Gastrocnemius medialis (tissue), 4 donors: ENCODE measurements around the gene KRTAP3-1. TPM values are rescaled to one million over a fixed set of nuclear protein-coding genes. Genes with fewer than 3 reads are reported as not detected.
"Not testable (repeated sequence)": the region's sequence is repeated elsewhere in the genome, so short reads cannot be mapped to it uniquely, and the experiment has no call there.

Source experiments
- ATAC-seq, 2 donors: fragments of 150-250 bp; one replicate each; pipeline ENCODE4 v1.9.1; 2016
- DNase-seq, 2 donors: peaks; one replicate each; pipeline ENCODE4 v3.0.0-alpha.2; 2019
- H3K27ac ChIP-seq, 4 donors: fragments of 200-600 bp; sonication (generic); 1 replicate in 1 of 4; 2 replicates in 3 of 4; pipeline ENCODE4 v1.5.1; 2016 to 2018; ENCODE audit warnings: mild to moderate bottlenecking in 2 of 4, moderate library complexity in 1 of 4
- H3K27me3 ChIP-seq, 3 donors: fragments of 200-600 bp; sonication (generic) in 2 of 3; 1 replicate in 1 of 3; 2 replicates in 2 of 3; pipeline versions ENCODE4 v1.5.1 to v1.6.0; 2016 to 2019; ENCODE audit warnings: mild to moderate bottlenecking in 1 of 3, moderate library complexity in 1 of 3
- H3K36me3 ChIP-seq, 2 donors: fragments of 200-600 bp; sonication (generic) in 1 of 2; one replicate each; pipeline ENCODE4 v1.5.1; 2017 to 2018
- H3K4me1 ChIP-seq, 2 donors: fragments of 200-600 bp; sonication (generic) in 1 of 2; one replicate each; pipeline ENCODE4 v1.5.1; 2016 to 2017; ENCODE audit warnings: mild to moderate bottlenecking in 2 of 2
- H3K4me3 ChIP-seq, 4 donors: fragments of 200-600 bp; sonication (generic) in 3 of 4; 1 replicate in 1 of 4; 2 replicates in 3 of 4; pipeline ENCODE4 v1.5.1; 2016 to 2019; ENCODE audit warnings: mild to moderate bottlenecking in 2 of 4
- H3K9me3 ChIP-seq, 3 donors: fragments of 200-600 bp; sonication (generic) in 2 of 3; 1 replicate in 1 of 3; 2 replicates in 2 of 3; pipeline ENCODE4 v1.5.1; 2016 to 2019
- CTCF ChIP-seq, 5 experiments: fragments of 450-650 bp in 3 of 5; fragments of 200-600 bp in 2 of 5; sonication (generic) in 2 of 5; IDR thresholded peaks in 4 of 5; conservative IDR thresholded peaks in 1 of 5; 1 replicate in 4 of 5; 2 replicates in 1 of 5; pipeline ENCODE4 v1.5.1; 2016 to 2019; ENCODE audit warnings: antibody characterized with exemption in 5 of 5, mild to moderate bottlenecking in 3 of 5, moderate library complexity in 3 of 5
- POLR2A ChIP-seq, 2 donors: fragments of 450-650 bp; IDR thresholded peaks; one replicate each; pipeline ENCODE4 v1.6.1; 2017; ENCODE audit warnings: antibody characterized with exemption in 2 of 2, mild to moderate bottlenecking in 2 of 2, moderate library complexity in 2 of 2
- in situ Hi-C, 4 donors: fragments of 200-750 bp; cut with MboI; loops; one replicate each; pipeline versions ENCODE4 v1.15.0 to v1.8.0; 2017; ENCODE audit warnings: low sequenced_read_pairs in 4 of 4
- intact Hi-C: fragments of 100-400 bp; cut with DNase I; formaldehyde crosslinking; loops from one replicate; pipeline ENCODE4 v1.15.1; 2023; ENCODE audit warnings: low total_unique reads
- total RNA-seq, 4 donors: library from RNA; depleted of rRNA; stranded (reverse); fragments of >200 nt; gene quantifications; one replicate each; pipeline versions ENCODE4 v1.1.0 to v1.2.3, GENCODE V29; 2016

KRTAP3-1 gene
- total RNA-seq, 4 donors from 2014 or later = not detected

GRCh38 chr17:41001795-41002194 lies 7.1 kb downstream of the KRTAP3-1 start:
- Histone ChIP-seq H3K36me3 (no peaks in the 10 kb centered on the region), H3K4me3 (no peak overlapping the region), H3K27ac (no peak overlapping the region), H3K9me3 (no peaks in the 10 kb centered on the region), H3K4me1 (no peaks in the 10 kb centered on the region), H3K27me3 (peaks cover 0 to 10% (median 0%) of the 10 kb centered on the region in 3 donors)
- ATAC-seq (no peak), DNase-seq (no peak)
- no peak for TF ChIP-seq POLR2A (IDR thresholded peaks at IDR 0.05)
- no peak for TF ChIP-seq CTCF (IDR thresholded peaks at IDR 0.05 in 4 of 5, conservative IDR thresholded peaks at IDR 0.05 in 1 of 5)
- intact Hi-C loops = no loop called here
- in situ Hi-C loops = no loop called here

GRCh38 chr17:40999563-40999962 lies 9.4 kb downstream of the KRTAP3-1 start, which contains the start of gene KRTAP3-2:
Gene KRTAP3-2, minus strand, starts transcription at chr17:40999906. Its CDS starts 53 bp downstream, at chr17:40999853.
- ATAC-seq, H3K9me3 ChIP-seq, H3K4me1 ChIP-seq, intact Hi-C loops, in situ Hi-C loops, H3K36me3 ChIP-seq, H3K27ac ChIP-seq, DNase-seq, H3K4me3 ChIP-seq: not testable (repeated sequence)
- H3K27me3 ChIP-seq = peaks cover 0 to 17% (median 0%) of the 10 kb centered on the region in 3 donors

- intact Hi-C loops = no loop called here
- in situ Hi-C loops = no loop called here
- Histone ChIP-seq H3K4me1 (no peaks in the 10 kb centered on the region), H3K27ac (no peak overlapping the region), H3K9me3 (no peaks in the 10 kb centered on the region), H3K27me3 (peaks cover 0 to 26% (median 0%) of the 10 kb centered on the region in 3 donors), H3K4me3 (no peak overlapping the region), H3K36me3 (no peaks in the 10 kb centered on the region)
- DNase-seq (no peak), ATAC-seq (no peak)
- TF ChIP-seq POLR2A (IDR thresholded peaks at IDR 0.05) (no peak), CTCF (IDR thresholded peaks at IDR 0.05 in 4 of 5, conservative IDR thresholded peaks at IDR 0.05 in 1 of 5) (no peak)
These were observed 11.6 kb downstream of the KRTAP3-1 start for GRCh38 chr17:40997361-40997760.

GRCh38 chr17:40996829-40997228 lies 12.1 kb downstream of the KRTAP3-1 start:
- no peak for ATAC-seq
- no peak for DNase-seq
- Histone ChIP-seq H3K27me3 (peaks cover 0 to 27% (median 0%) of the 10 kb centered on the region in 3 donors), H3K4me1 (no peaks in the 10 kb centered on the region), H3K9me3 (no peaks in the 10 kb centered on the region), H3K27ac (no peak overlapping the region), H3K36me3 (no peaks in the 10 kb centered on the region), H3K4me3 (no peak overlapping the region)
- TF ChIP-seq POLR2A (IDR thresholded peaks at IDR 0.05) = no peak
- no peak for TF ChIP-seq CTCF (IDR thresholded peaks at IDR 0.05 in 4 of 5, conservative IDR thresholded peaks at IDR 0.05 in 1 of 5)
- intact Hi-C loops = no loop called here
- in situ Hi-C loops = no loop called here

- Histone ChIP-seq H3K27me3 (peaks cover 0 to 19% (median 0%) of the 10 kb centered on the region in 3 donors), H3K4me3 (no peak overlapping the region), H3K9me3 (no peaks in the 10 kb centered on the region), H3K4me1 (no peaks in the 10 kb centered on the region), H3K36me3 (no peaks in the 10 kb centered on the region), H3K27ac (no peak overlapping the region)
- ATAC-seq (no peak), DNase-seq (no peak)
- in situ Hi-C loops (no loop called here), intact Hi-C loops (no loop called here)
- TF ChIP-seq POLR2A (IDR thresholded peaks at IDR 0.05) (no peak), CTCF (IDR thresholded peaks at IDR 0.05 in 4 of 5, conservative IDR thresholded peaks at IDR 0.05 in 1 of 5) (no peak)
These were observed 13.8 kb downstream of the KRTAP3-1 start for GRCh38 chr17:40995116-40995515.
